ENCODE results near the gene CD79B. TPM values are rescaled to one million over a fixed set of nuclear protein-coding genes. Genes with fewer than 3 reads are reported as not detected.

Gene CD79B
- total and polyA plus RNA-seq, 9 of the 15 experiments (the other 6 are each of a cell fraction or from before 2014, with no cell fraction given) = 0.15 to 0.62 (median 0.44) TPM; not detected in 2

GRCh38 chr17:63918305-63918704 is 13.8 kb downstream of the CD79B start:
- no TSS peak for BruUV-seq (replicated peaks)
- H3K4me3 ChIP-seq = no peak overlapping the region
- no peak for ATAC-seq
- in situ Hi-C loops (cut with MboI) (loop anchor here (10.0 kb wide), 2 partner anchors 106 to 366 kb away; partner anchors contain the start of gene ICAM2), intact Hi-C loops (cut with micrococcal nuclease) (loop anchor here (2.0 to 10.0 kb wide), 5 partner anchors 28 to 366 kb away; partner anchors contain the start of gene ERN1)
- peaks cover 3 to 31% of the 10 kb centered on the region in 2 experiments; a peak in 4 of 5 replicates for H3K27me3 ChIP-seq (ENCODE audit: control insufficient read depth in 2 of 2, insufficient read depth in 2 of 2, low read length in 2 of 2)
- no peak overlapping the region for H2AFZ ChIP-seq (ENCODE audit: low read depth, low read length)
- H3K4me2 ChIP-seq (ENCODE audit: insufficient read depth, low read length) = no peak overlapping the region
- 0 out of 4 replicates have a peak overlapping the region, but pooled peaks of 1 of the 2 experiments have one; percentile 26 for H3K9ac ChIP-seq (ENCODE audit: insufficient read depth in 1 of 2, low read depth in 2 of 2, low read length in 2 of 2)
- H3K36me3 ChIP-seq (ENCODE audit: control insufficient read depth, insufficient read depth, low read length) = no peaks in the 10 kb centered on the region
- no peaks in the 10 kb centered on the region for H4K20me1 ChIP-seq (replicated peaks; ENCODE audit: control insufficient read depth, insufficient read depth, low read length)
- H3K9me3 ChIP-seq (replicated peaks; ENCODE audit: control insufficient read depth, insufficient read depth, low read depth, low read length) = no peaks in the 10 kb centered on the region
- DNase-seq (ENCODE audit: extremely low read depth in 1 of 4, low spot score in 3 of 4) = no peak
- POLR2A ChIA-PET = interaction anchor here (0.6 to 1.0 kb wide), 4 partner anchors 11 to 385 kb away, joined by 3 to 4 read pairs (median 3); no protein-coding TSS in a partner anchor
- CTCF ChIA-PET (ENCODE audit: low intra/inter-chr PET ratio) = interaction anchor here (0.9 to 2.0 kb wide), 4 partner anchors 71 to 501 kb away, joined by 3 to 10 read pairs (median 4); no protein-coding TSS in a partner anchor
- no peaks in the 10 kb centered on the region for H3K79me2 ChIP-seq (ENCODE audit: control insufficient read depth, insufficient read depth, low read length)
- no peaks in the 10 kb centered on the region; a peak in 1 of 5 replicates for H3K4me1 ChIP-seq (replicated peaks in 1 of 2; ENCODE audit: control insufficient read depth in 2 of 2, insufficient read depth in 2 of 2, low read length in 2 of 2)
- no peak for FAIRE-seq
- WGBS (ENCODE audit: insufficient coverage, low coverage, missing lambda C conversion rate) = 13% methylated on average over 7 of the region's 10 CpGs
- no peaks in the 10 kb centered on the region for H3K9me1 ChIP-seq (ENCODE audit: control insufficient read depth, insufficient read depth, low read length)
- no peak overlapping the region for H3K27ac ChIP-seq (ENCODE audit: extremely low read depth, low read depth, low read length)
- no peak for TF ChIP-seq ELF1 (tag; IDR thresholded peaks at IDR 0.05)
- TF ChIP-seq, protein P1, sequence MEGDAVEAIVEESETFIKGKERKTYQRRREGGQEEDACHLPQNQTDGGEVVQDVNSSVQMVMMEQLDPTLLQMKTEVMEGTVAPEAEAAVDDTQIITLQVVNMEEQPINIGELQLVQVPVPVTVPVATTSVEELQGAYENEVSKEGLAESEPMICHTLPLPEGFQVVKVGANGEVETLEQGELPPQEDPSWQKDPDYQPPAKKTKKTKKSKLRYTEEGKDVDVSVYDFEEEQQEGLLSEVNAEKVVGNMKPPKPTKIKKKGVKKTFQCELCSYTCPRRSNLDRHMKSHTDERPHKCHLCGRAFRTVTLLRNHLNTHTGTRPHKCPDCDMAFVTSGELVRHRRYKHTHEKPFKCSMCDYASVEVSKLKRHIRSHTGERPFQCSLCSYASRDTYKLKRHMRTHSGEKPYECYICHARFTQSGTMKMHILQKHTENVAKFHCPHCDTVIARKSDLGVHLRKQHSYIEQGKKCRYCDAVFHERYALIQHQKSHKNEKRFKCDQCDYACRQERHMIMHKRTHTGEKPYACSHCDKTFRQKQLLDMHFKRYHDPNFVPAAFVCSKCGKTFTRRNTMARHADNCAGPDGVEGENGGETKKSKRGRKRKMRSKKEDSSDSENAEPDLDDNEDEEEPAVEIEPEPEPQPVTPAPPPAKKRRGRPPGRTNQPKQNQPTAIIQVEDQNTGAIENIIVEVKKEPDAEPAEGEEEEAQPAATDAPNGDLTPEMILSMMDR (IDR thresholded peaks at IDR 0.05 in 2 of 3, conservative IDR thresholded peaks at IDR 0.05 in 1 of 3; ENCODE audit: insufficient read depth in 2 of 3, low read depth in 1 of 3, low read length in 3 of 3) = peak in 2 of 3 experiments; percentile 4 to 12; a peak in 1 of 6 replicates
